ENCODE data around the gene ZNF776. TPM values are rescaled to one million over a fixed set of nuclear protein-coding genes. Genes with fewer than 3 reads are reported as not detected.

Gene ZNF776
- polyA plus RNA-seq, 1 donor (not counting 4 experiments of a cell fraction or from before 2014, with no cell fraction given), result 7.4 TPM

DNA sequence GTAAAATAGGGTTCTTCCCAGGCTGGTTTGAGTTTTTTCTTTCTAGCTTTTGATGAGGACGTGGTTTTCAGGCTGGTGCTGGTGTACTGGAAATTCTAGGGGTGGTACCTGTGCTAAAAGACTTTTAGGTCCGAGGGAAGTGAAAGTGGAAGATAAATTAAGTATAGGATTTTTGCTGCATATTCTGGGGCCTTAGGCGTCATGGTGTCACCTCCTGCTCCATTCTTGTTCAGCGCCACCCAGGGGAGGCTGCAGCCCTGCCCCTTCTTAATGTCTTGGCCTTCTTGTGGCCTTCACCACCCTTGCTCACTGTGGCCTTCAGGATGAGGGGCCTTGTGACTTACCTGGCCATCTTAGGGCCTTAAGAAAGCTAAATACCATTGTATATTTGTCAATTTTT is 55.7 kb downstream of the ZNF776 start:
- Histone ChIP-seq H2AFZ (ENCODE audit: control insufficient read depth, low read length) (no peak overlapping the region), H3K9me1 (ENCODE audit: control insufficient read depth, extremely low read depth, insufficient read depth, low read length) (no peaks in the 10 kb centered on the region), H3K4me3 (ENCODE audit: control insufficient read depth in 2 of 3, extremely low read depth in 1 of 3, insufficient read depth in 2 of 3, low read depth in 1 of 3, low read length in 3 of 3) (peak overlapping the region in 1 of 3 experiments; percentile 20), H3K9me3 (ENCODE audit: control insufficient read depth, low read depth, low read length) (no peaks in the 10 kb centered on the region), H3K9ac (ENCODE audit: control insufficient read depth, extremely low read depth, insufficient read depth, low read length) (peak overlapping the region; percentile 41), H3K4me1 (ENCODE audit: control insufficient read depth, extremely low read depth, insufficient read depth, low read length) (peaks cover 52% of the 10 kb centered on the region), H3K27ac (ENCODE audit: control insufficient read depth, insufficient read depth, low read length) (peak overlapping the region; percentile 84), H3K79me2 (ENCODE audit: control insufficient read depth, insufficient read depth, low read length) (peaks cover 24% of the 10 kb centered on the region), H3K27me3 (ENCODE audit: control insufficient read depth, extremely low read depth, insufficient read depth, low read length) (no peaks in the 10 kb centered on the region), H3K4me2 (ENCODE audit: control insufficient read depth, extremely low read depth, insufficient read depth, low read depth, low read length) (peak overlapping the region; percentile 67), H4K20me1 (ENCODE audit: control insufficient read depth, extremely low read depth, insufficient read depth, low read length) (no peaks in the 10 kb centered on the region), H3K36me3 (ENCODE audit: control insufficient read depth in 2 of 2, extremely low read depth in 1 of 2, insufficient read depth in 2 of 2, low read length in 2 of 2) (peaks cover 0 to 9% of the 10 kb centered on the region in 2 experiments)
- dilution Hi-C loops (cut with MboI; ENCODE audit: extremely low pct_ligation_motif_present, low sequenced_read_pairs), result no loop called here
- no peak for DNase-seq (ENCODE audit: low read depth, low spot score)
- FAIRE-seq, result no peak
- TF ChIP-seq, protein P1, sequence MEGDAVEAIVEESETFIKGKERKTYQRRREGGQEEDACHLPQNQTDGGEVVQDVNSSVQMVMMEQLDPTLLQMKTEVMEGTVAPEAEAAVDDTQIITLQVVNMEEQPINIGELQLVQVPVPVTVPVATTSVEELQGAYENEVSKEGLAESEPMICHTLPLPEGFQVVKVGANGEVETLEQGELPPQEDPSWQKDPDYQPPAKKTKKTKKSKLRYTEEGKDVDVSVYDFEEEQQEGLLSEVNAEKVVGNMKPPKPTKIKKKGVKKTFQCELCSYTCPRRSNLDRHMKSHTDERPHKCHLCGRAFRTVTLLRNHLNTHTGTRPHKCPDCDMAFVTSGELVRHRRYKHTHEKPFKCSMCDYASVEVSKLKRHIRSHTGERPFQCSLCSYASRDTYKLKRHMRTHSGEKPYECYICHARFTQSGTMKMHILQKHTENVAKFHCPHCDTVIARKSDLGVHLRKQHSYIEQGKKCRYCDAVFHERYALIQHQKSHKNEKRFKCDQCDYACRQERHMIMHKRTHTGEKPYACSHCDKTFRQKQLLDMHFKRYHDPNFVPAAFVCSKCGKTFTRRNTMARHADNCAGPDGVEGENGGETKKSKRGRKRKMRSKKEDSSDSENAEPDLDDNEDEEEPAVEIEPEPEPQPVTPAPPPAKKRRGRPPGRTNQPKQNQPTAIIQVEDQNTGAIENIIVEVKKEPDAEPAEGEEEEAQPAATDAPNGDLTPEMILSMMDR (optimal IDR thresholded peaks at IDR 0.05 in 1 of 3, IDR thresholded peaks at IDR 0.05 in 1 of 3, conservative IDR thresholded peaks at IDR 0.05 in 1 of 3; ENCODE audit: extremely low read depth in 1 of 3, insufficient read depth in 2 of 3, low read length in 3 of 3), result peak in 1 of 3 experiments; percentile 12
- no peak for TF ChIP-seq EZH2 (IDR thresholded peaks at IDR 0.05; ENCODE audit: low read length)

DNA sequence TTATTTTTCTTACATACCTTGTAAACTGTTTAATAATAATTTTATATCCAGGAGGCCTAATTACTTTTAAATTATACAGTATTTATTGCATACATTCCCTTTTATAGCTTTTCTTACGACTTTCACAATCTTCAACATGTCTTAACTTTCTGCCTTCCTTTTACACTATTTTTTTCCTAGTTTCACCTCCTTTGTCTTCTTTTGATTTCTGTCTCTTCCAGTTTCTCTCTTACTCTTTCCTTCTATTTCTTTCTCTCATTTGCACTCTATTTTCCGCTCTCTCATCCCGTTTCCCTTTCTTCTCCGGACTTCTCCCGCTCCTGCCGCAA is 56.6 kb downstream of the ZNF776 start:
- Histone ChIP-seq H3K79me2 (ENCODE audit: control insufficient read depth, insufficient read depth, low read length) (peaks cover 27% of the 10 kb centered on the region), H3K9ac (ENCODE audit: control insufficient read depth, extremely low read depth, insufficient read depth, low read length) (peak overlapping the region; percentile 92), H3K4me1 (ENCODE audit: control insufficient read depth, extremely low read depth, insufficient read depth, low read length) (peaks cover 52% of the 10 kb centered on the region), H3K9me1 (ENCODE audit: control insufficient read depth, extremely low read depth, insufficient read depth, low read length) (no peaks in the 10 kb centered on the region), H3K27me3 (ENCODE audit: control insufficient read depth, extremely low read depth, insufficient read depth, low read length) (no peaks in the 10 kb centered on the region), H3K4me3 (ENCODE audit: control insufficient read depth in 2 of 3, extremely low read depth in 1 of 3, insufficient read depth in 2 of 3, low read depth in 1 of 3, low read length in 3 of 3) (peak overlapping the region; percentile 46 to 95 (median 89)), H3K9me3 (ENCODE audit: control insufficient read depth, low read depth, low read length) (no peaks in the 10 kb centered on the region), H3K27ac (ENCODE audit: control insufficient read depth, insufficient read depth, low read length) (peak overlapping the region; percentile 94), H3K36me3 (ENCODE audit: control insufficient read depth in 2 of 2, extremely low read depth in 1 of 2, insufficient read depth in 2 of 2, low read length in 2 of 2) (peaks cover 2 to 11% of the 10 kb centered on the region in 2 experiments), H4K20me1 (ENCODE audit: control insufficient read depth, extremely low read depth, insufficient read depth, low read length) (no peaks in the 10 kb centered on the region), H3K4me2 (ENCODE audit: control insufficient read depth, extremely low read depth, insufficient read depth, low read depth, low read length) (peak overlapping the region; percentile 94), H2AFZ (ENCODE audit: control insufficient read depth, low read length) (no peak overlapping the region)
- dilution Hi-C loops (cut with MboI; ENCODE audit: extremely low pct_ligation_motif_present, low sequenced_read_pairs), result no loop called here
- FAIRE-seq, result no peak
- DNase-seq (ENCODE audit: low read depth, low spot score), result no peak
- TF ChIP-seq EZH2 (IDR thresholded peaks at IDR 0.05; ENCODE audit: low read length), result no peak
- TF ChIP-seq, protein P1 (optimal IDR thresholded peaks at IDR 0.05 in 1 of 3, IDR thresholded peaks at IDR 0.05 in 1 of 3, conservative IDR thresholded peaks at IDR 0.05 in 1 of 3; ENCODE audit: extremely low read depth in 1 of 3, insufficient read depth in 2 of 3, low read length in 3 of 3), result no peak

All from keratinocyte (primary cell).